AG08395 (cell line): ENCODE measurements around the gene NXPH4.

Experiments used
- DNase-seq: peaks from one replicate; pipeline ENCODE4 v3.0.0; 2012; ENCODE audit warnings: mixed read lengths, low spot score

Gene NXPH4

DNA sequence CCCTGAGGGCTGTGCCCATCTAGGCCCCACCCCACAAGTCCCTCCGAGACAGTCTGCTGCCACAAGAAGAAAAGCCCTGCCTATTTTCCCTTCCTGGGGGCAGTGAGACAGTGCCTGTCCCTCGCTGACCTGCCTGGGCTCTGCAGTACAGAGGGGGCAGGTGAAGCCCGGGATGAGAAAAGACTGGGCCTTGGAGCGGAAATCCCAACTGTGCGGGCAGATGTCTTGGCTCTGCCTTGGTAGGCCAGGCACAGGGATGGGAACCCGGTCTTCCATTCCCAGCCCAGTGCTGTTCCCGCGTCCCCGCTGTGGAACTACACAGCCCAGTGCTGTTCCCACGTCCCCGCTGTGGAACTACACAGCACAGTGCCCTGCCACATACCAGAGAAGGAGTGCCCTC lies 12.8 kb upstream of the NXPH4 start:
- DNase-seq, result no peak

DNA sequence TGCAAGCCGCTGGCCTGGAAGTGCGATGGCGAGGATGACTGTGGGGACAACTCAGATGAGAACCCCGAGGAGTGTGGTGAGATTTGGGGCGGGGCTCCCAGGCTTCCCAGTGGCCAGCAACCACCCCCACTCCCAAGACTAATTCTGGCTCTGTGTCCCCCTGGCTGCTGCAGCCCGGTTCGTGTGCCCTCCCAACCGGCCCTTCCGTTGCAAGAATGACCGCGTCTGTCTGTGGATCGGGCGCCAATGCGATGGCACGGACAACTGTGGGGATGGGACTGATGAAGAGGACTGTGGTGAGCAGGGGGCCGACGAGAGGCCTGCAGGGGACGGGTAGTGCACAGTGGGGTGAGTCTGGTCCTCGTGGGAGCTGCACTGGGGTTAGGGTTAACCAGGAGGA lies 12.1 kb upstream of the NXPH4 start:
- DNase-seq, result no peak

DNA sequence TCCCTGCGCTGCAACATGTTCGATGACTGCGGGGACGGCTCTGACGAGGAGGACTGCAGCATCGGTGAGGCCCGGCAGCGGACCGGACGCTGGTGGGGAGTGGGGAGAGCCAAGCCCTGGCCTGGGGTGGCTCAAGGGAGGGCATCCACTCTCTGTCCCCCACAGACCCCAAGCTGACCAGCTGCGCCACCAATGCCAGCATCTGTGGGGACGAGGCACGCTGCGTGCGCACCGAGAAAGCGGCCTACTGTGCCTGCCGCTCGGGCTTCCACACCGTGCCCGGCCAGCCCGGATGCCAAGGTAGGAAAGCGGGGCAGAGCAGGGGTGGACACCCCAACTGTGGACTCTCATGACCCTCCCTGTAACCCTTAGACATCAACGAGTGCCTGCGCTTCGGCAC lies 11.4 kb upstream of the NXPH4 start:
- no peak for DNase-seq

DNA sequence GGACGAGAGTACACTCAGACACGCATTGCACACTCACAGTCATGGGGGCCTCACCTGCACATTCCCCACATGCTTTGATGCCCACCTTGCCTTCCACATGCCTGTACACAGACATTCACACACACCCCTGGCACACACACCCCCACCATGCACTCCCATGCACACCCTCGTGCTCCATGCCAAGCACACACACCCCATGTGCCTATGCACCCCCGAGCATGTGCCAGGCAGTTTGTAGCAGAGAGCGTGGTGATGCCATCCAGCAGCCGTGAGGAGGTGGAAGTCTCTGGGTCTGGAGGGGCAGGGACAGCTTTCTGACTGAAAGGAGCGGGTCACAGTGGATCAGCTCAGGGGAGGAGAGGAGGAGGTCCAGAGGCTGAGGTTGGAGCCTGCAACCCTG lies 10.7 kb upstream of the NXPH4 start:
- DNase-seq, result no peak

DNA sequence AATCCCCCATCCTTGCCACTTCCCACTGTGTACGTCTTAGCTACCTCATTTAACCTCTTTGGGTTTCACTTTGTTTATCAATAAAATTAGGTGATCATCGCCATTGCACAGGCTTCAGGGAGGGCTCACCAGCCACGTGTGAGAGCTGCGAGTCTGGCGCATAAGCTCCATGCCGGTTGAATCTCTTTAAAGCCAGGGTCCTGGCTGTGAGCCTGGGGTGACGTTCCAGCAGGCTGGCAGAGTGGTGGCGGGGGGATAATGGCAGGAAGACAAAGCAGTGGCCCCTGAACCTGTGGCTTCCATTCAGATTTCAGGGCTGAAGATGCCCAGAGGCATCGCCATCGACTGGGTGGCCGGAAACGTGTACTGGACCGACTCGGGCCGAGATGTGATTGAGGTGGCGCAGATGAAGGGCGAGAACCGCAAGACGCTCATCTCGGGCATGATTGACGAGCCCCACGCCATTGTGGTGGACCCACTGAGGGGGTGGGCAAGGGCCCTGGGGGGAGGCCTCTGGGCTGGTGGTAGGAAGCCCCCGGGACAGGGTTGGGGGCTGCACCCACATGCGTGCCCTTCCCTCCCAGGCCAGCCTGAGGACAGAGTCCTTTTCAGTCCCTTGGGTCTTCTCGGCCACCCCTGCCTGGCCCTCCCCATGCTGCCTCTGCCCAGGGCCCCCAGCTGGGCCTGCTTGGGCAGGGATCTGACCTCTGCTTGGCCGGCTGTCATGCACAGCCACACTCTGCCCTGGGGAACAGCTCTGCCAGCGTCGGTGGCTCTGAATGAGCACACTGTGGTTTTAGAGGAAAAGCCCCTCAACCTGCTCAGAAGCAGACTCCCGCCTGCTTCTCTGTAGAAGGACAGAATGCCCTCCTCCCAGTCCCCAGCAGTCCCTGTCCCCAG lies 8.6 kb upstream of the NXPH4 start:
- no peak for DNase-seq

DNA sequence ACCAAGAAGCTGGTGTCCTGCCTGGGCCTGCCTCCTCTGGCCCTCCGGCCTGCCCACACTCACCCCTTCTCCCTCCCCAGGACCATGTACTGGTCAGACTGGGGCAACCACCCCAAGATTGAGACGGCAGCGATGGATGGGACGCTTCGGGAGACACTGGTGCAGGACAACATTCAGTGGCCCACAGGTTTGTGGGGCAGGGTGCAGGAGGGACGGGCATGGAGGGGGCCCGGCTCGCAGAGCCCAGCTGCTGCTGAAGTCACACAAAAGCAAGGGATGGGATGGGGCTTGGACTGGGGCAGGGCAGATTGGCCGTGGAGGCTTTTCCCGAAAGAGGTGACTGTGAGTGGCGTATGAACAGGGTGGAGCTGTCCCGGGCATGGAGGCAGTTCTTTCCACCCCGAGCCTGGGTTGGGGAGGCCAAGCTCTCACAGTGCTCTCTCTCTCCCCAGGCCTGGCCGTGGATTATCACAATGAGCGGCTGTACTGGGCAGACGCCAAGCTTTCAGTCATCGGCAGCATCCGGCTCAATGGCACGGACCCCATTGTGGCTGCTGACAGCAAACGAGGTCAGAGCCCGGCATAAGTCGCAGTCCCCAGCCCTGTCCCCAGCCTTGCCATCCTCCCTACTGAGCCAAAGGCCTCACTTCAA lies 7.8 kb upstream of the NXPH4 start:
- DNase-seq, result no peak

DNA sequence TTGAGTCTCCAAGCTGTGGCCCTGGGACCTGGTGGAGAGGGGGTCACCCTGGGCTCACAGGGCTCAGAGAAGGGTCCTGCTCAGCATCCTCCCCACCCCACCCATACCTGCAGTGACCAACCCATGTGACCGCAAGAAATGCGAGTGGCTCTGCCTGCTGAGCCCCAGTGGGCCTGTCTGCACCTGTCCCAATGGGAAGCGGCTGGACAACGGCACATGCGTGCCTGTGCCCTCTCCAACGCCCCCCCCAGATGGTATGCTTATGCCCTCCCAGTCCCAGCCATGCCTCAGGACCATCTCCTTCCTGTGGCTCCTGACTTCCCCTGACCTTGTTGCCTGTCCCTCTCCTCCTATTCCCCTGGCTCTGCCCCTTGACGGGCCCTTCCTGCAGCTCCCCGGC lies 6.7 kb upstream of the NXPH4 start:
- no peak for DNase-seq

DNA sequence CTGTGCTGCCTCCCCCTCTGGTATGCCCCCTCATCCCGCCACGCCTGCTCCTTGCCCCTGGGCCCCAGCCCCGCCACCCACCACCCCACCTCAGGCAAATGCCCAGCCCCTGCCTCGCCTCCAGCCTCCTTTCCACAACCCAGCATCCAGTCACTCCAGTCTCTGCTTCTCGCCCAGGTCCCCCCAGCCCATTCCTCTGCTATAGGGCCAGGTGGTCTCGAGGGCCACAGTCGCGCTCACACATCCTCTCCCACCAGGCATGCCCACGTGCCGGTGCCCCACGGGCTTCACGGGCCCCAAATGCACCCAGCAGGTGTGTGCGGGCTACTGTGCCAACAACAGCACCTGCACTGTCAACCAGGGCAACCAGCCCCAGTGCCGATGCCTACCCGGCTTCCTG lies 6.1 kb upstream of the NXPH4 start:
- no peak for DNase-seq

DNA sequence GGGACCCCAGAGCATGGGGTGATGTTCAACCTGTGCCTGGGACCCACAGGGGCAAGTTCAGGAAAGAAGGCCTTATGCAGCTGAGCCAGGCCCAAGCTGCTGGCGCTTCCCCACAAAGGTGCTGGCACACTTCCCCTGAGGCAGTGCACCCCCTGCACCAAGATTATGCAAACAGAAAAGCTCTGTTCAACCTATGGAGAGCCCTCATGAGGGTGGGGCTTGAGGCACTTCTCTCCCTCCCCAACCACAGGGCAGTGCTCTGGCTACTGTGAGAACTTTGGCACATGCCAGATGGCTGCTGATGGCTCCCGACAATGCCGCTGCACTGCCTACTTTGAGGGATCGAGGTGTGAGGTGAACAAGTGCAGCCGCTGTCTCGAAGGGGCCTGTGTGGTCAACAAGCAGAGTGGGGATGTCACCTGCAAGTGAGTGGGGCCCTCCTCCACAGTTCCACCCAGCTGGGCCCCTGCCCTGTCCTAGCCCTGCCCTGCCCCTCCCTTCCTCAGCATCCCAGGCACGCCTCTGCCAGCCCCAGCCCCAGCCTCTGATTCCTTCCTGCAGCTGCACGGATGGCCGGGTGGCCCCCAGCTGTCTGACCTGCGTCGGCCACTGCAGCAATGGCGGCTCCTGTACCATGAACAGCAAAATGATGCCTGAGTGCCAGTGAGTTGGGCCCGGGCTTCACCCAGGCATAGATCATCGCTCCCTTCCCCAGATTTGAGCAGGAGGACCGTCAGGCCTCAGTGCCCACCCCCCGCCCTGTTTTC lies 5.5 kb upstream of the NXPH4 start:
- no peak for DNase-seq

DNA sequence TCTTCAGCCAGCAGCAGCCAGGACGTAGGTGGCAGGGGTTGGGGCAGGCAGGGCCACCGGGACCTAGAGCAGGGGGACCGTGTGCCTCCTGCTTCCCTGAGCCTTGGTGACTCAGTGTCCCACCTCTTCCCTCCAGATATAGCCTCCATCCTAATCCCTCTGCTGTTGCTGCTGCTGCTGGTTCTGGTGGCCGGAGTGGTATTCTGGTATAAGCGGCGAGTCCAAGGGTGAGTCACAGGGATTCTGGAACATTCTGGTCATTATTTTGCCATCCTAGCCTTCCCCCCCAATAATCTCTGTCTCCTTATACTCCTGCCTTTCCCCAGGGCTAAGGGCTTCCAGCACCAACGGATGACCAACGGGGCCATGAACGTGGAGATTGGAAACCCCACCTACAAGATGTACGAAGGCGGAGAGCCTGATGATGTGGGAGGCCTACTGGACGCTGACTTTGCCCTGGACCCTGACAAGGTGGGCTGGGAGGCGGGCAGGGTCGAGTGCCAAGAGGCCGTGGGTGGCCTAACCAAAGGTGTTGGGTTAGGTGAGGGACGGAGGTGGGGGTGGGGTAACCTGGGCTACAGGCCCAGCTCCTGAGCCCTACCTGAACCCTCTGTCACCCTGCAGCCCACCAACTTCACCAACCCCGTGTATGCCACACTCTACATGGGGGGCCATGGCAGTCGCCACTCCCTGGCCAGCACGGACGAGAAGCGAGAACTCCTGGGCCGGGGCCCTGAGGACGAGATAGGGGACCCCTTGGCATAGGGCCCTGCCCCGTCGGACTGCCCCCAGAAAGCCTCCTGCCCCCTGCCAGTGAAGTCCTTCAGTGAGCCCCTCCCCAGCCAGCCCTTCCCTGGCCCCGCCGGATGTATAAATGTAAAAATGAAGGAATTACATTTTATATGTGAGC lies 4.5 kb upstream of the NXPH4 start:
- DNase-seq, result no peak

DNA sequence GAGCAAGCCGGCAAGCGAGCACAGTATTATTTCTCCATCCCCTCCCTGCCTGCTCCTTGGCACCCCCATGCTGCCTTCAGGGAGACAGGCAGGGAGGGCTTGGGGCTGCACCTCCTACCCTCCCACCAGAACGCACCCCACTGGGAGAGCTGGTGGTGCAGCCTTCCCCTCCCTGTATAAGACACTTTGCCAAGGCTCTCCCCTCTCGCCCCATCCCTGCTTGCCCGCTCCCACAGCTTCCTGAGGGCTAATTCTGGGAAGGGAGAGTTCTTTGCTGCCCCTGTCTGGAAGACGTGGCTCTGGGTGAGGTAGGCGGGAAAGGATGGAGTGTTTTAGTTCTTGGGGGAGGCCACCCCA lies 3.9 kb upstream of the NXPH4 start:
- no peak for DNase-seq

DNA sequence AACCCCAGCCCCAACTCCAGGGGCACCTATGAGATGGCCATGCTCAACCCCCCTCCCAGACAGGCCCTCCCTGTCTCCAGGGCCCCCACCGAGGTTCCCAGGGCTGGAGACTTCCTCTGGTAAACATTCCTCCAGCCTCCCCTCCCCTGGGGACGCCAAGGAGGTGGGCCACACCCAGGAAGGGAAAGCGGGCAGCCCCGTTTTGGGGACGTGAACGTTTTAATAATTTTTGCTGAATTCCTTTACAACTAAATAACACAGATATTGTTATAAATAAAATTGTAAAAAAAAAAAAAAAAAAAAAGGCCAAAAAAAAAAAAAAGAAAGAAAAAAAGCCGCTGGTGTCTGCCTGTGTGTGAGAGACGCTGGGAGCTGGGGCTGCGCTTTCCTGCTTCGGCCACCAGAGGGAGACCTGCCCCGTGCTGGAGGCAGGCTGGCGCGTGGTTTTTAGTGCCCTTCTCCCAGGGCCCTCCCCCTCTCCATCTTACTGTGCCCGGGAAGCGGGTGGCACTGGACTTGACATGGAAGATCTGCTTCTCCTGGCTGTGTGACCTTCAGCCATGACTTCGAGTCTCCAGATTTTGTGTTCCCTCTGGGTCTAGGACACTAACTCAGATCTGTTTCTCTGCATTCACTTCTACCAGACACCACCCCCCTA lies 3.4 kb upstream of the NXPH4 start:
- DNase-seq, result peak; percentile 95

DNA sequence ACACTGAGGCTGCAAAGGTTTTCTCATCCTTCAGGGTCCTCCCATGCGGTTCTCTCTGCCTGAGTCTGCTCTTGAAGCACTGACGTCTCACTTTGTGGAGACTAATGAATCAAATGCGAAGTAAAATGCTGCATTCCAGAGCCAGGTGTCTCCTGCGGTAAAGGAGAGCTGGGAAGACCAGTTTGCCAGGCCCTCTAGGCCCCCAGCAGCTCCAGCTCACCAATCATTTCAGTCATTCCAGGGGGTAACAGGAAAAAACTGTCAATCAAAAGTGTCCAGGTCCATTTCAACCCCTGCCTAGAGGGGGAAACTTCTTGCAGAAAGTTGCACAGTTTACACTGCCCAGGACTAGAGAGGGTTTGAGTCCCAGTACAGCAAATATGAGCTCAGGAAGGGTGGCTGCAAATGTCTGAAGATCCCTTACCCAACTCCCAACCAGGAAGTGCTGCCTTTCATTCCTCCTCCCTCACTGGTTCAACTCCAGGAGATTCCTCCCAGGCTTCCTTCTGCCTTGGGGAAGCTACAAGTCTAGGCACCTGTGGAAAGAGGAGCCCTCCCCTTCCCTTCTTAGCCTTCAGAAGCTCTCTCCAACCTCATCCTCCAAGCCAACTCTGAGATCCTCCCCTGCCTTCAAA lies 2.7 kb upstream of the NXPH4 start:
- no peak for DNase-seq

DNA sequence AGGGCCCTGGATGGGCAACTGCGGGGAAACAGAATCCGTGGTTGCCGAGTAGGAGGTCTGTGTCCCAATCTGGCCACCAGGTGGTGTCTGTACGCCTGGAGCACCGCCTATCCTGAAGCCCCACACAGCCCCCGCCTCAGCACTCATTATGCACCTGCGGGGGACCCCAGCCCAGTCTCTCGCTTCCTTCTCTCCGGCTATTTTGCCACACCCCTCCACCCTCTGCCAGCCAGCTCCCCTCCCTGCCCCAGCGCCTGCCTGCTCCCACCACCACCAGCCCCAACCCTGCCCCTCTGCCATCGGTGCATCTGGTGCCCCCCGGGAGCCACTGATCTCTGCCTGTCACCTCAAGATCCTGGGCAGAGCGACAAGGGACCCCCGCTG lies 2.2 kb upstream of the NXPH4 start:
- peak; percentile 52 for DNase-seq

DNA sequence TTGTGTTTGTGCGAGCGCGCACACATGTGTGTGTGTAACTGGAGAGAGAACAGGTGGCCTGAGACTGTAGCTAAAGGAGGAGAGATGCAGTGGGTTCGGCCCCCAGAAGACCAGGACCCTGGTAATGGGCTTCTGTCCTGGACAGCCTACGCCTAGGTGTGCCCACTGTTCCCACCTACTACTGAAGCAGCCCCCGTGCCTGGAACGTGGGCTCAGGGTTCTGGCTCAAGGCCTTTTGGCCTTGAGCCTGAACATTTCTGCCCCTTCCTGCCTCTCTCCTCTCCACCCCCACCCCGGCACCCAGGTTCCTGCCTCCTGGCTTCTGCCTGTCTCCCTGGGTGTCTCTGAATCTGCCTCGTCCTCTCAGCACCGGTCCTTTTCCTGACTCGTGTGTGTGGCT lies 1.5 kb upstream of the NXPH4 start:
- DNase-seq, result no peak

DNA sequence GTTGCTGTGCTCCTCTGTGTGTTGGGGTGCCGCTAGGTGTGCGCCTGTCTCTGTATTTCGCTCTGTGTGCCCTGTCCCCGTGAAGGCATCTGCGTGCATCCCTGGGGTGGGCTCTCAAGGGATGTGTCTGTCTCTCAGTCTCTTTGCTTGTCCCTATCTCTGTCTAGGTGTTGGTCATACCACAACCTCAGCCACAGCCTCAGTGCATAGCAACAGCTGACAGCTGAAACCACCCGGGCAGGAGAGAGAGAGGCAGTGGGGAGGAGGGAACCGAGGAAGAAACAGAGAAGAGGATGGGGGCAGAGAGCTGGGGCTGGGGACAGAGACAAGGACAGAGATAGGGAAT lies 953 bp upstream of the NXPH4 start:
- DNase-seq, result no peak

DNA sequence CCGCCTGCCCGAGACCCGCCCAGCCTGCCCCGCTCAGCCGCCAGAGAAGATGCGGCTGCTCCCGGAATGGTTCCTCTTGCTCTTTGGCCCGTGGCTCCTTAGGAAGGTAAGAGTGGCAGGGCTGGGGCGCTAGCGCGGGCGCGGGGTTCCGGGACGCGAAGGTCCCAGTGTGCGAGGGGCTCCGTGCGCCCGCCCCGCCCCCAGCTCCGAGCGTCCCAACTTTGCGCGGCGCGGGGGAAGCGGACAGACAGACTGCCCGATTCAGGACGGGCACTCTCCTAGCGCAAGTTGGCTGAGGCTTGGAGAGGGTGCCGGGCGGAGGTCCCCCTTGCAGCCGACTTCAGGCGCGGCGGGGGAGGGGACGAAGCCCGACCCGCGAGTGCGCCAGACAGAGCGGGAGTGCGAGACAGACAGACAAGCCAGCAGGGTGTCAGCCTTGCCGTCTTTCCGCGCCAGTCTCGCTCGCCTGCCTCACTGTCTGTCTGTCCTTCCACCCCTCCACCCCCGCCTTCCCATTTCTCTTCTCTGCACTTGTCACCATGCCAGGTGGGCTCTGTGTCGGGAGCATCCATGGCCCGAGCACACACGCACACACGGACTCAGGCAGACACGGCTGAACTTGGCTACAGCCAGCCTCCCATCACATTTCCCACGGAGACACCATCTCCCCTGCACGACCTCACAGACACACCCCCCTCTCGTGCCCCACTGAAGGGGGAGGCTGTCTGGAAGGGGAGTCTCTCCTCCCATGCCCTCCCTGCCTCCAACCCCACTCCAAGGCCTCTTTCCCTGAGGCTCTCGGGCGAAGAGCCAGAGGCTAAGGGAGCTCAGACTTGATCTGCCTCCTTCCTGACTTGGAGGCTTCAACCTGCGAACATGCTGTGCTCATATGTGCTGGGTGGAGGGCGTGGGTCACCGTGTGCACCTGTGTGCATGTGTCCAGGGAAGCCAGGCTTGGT lies 606 bp downstream of the NXPH4 start:
- DNase-seq, result no peak

DNA sequence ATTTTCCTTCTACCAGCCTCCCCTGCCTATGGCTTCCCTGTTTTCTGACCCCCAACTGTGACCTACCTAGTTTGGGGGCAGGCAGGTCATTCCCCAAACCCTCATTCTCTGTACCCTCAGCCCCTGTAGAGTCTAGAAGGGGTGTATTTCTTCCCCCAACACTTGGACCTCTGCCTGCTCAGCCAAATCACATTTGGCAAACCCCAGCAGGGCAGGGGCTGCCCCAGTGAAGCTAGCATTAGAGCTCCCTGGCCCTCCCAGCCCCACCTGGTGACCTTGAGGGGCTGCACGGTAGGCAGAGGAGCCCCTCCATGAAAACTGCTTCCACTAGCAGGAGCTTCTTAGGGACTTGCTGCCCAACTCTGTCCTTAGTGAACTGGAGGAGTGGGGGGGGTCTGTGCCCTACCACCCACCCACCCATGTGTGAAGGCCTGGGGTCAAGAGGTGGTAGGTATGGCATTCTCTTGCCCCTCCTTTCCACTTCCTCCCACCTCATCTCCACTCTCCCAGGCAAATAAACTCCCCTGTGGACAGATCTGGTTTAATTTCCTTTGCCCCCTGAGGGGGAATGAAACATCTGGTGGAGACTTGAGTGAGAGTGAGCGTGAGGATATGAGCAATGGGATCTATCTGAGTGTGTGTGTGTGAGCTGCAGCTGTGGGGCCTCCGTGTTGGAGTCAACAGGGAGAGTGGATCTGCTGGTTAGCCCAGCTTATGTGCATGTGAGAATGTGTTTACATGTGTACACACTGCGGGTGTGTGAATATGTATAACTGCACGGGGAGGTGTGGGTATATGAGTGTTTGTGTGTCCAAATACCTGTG lies 1.6 kb downstream of the NXPH4 start:
- no peak for DNase-seq
